Trophoblast cell (in vitro differentiated cells and primary cell): ENCODE results near the gene ZRANB1.

Experiments used
- DNase-seq, 2 donors: peaks; one replicate each; pipeline ENCODE4 v3.0.0-alpha.2; 2016
- H2AFZ ChIP-seq: 2 replicates; pipeline ENCODE4 v1.6.1; 2013; ENCODE audit warnings: low read length, moderate library complexity, mild to moderate bottlenecking; ENCODE audit not compliant: insufficient read depth, poor library complexity
- H2AK5ac ChIP-seq: 2 replicates; pipeline ENCODE4 v1.6.1; 2013; ENCODE audit warnings: mild to moderate bottlenecking, low read length
- H2BK120ac ChIP-seq: 2 replicates; pipeline ENCODE4 v1.6.1; 2013; ENCODE audit warnings: low read length, mild to moderate bottlenecking, moderate library complexity; ENCODE audit not compliant: insufficient read depth, poor library complexity
- H2BK12ac ChIP-seq: 2 replicates; pipeline ENCODE4 v1.6.1; 2013; ENCODE audit warnings: mild to moderate bottlenecking, low read length, moderate library complexity
- H2BK5ac ChIP-seq: 2 replicates; pipeline ENCODE4 v1.6.1; 2013; ENCODE audit warnings: low read length, low read depth, moderate library complexity, mild to moderate bottlenecking; ENCODE audit not compliant: poor library complexity
- H3K14ac ChIP-seq: 2 replicates; pipeline ENCODE4 v1.6.1; 2013; ENCODE audit warnings: mild to moderate bottlenecking, low read length
- H3K18ac ChIP-seq: 2 replicates; pipeline ENCODE4 v1.6.1; 2013; ENCODE audit warnings: mild to moderate bottlenecking, low read length
- H3K23ac ChIP-seq: 2 replicates; pipeline ENCODE4 v1.6.1; 2013; ENCODE audit warnings: low read length
- H3K27ac ChIP-seq: 2 replicates; pipeline ENCODE4 v1.5.1; 2013; ENCODE audit warnings: low read depth, mild to moderate bottlenecking, inconsistent platforms, low read length, moderate library complexity
- H3K27me3 ChIP-seq: 2 replicates; pipeline ENCODE4 v1.6.1; 2013; ENCODE audit warnings: inconsistent platforms, mild to moderate bottlenecking, low read length, moderate library complexity; ENCODE audit not compliant: insufficient read depth
- H3K36me3 ChIP-seq, 2 experiments: 1 replicate in 1 of 2; 2 replicates in 1 of 2; pipeline ENCODE4 v1.6.1; 2013; ENCODE audit warnings: low read length in 2 of 2, mild to moderate bottlenecking in 2 of 2, moderate library complexity in 1 of 2; ENCODE audit not compliant: insufficient read depth in 2 of 2, control insufficient read depth in 1 of 2
- H3K4ac ChIP-seq: 2 replicates; pipeline ENCODE4 v1.6.1; 2013; ENCODE audit warnings: low read depth, mild to moderate bottlenecking, low read length, moderate library complexity
- H3K4me1 ChIP-seq, 2 experiments: 1 replicate in 1 of 2; 2 replicates in 1 of 2; pipeline ENCODE4 v1.6.1; 2013; ENCODE audit warnings: low read length in 2 of 2, mild to moderate bottlenecking in 2 of 2, moderate library complexity in 1 of 2; ENCODE audit not compliant: insufficient read depth in 2 of 2, control insufficient read depth in 1 of 2
- H3K4me2 ChIP-seq: 2 replicates; pipeline ENCODE4 v1.6.1; 2013; ENCODE audit warnings: inconsistent platforms, mild to moderate bottlenecking, low read length, moderate library complexity
- H3K4me3 ChIP-seq: 2 replicates; pipeline ENCODE4 v1.5.1; 2013; ENCODE audit warnings: mild to moderate bottlenecking, low read depth, low read length, inconsistent platforms
- H3K79me1 ChIP-seq: one replicate; pipeline ENCODE4 v1.6.1; 2013; ENCODE audit warnings: low read length
- H3K79me2 ChIP-seq: 2 replicates; pipeline ENCODE4 v1.6.1; 2013; ENCODE audit warnings: low read length, mild to moderate bottlenecking; ENCODE audit not compliant: control insufficient read depth, insufficient read depth, poor library complexity
- H3K9ac ChIP-seq: 2 replicates; pipeline ENCODE4 v1.6.1; 2013; ENCODE audit warnings: mild to moderate bottlenecking, low read length
- H3K9me3 ChIP-seq: 2 replicates; pipeline ENCODE4 v1.6.1; 2013; ENCODE audit warnings: low read depth, mild to moderate bottlenecking, control low read depth, inconsistent platforms, low read length; ENCODE audit not compliant: insufficient read depth
- H4K12ac ChIP-seq: 2 replicates; pipeline ENCODE4 v1.6.1; 2013; ENCODE audit warnings: low read depth, mild to moderate bottlenecking, low read length, moderate library complexity
- H4K8ac ChIP-seq: 2 replicates; pipeline ENCODE4 v1.6.1; 2013; ENCODE audit warnings: low read depth, mild to moderate bottlenecking, low read length, moderate library complexity
- H4K91ac ChIP-seq: one replicate; pipeline ENCODE4 v1.6.1; 2013; ENCODE audit warnings: low read depth, mild to moderate bottlenecking, low read length, moderate library complexity
- WGBS: extraction: QIAGEN DNeasy Blood & Tissue Kit; methylation state at CpG from one replicate; pipeline ENCODE4 v1.1.7; 2013; ENCODE audit warnings: missing lambda C conversion rate; ENCODE audit not compliant: insufficient read length, insufficient coverage; ENCODE audit errors: extremely low coverage; 5-methylcytosine and 5-hydroxymethylcytosine counted together

The ZRANB1 gene

DNA sequence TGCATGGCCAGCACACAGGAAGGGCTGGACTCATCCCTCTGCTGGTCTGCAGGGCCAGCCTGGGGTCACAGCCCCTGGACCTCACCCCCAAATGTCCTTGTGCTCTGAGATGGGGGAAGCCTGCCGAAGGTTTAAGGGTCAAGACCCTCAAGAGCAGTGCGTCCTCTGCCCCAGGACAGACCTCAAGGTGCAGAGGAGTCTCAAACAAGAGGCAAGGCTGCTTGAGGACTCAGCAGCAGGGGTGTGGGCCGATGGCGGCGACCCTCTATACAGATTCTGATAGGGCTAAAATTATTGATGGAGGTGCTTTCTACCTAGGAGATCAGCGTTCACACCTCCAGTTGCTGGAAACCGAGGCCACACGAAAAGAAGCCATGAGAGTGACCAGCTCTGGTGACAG is 80.7 kb downstream of the ZRANB1 start:
- Histone ChIP-seq H3K9me3 (peaks cover 6% of the 10 kb centered on the region), H2BK5ac (no peak overlapping the region), H3K36me3 (peaks cover 48 to 49% of the 10 kb centered on the region in 2 experiments), H4K8ac (no peak overlapping the region), H3K27ac (no peak overlapping the region), H3K9ac (no peak overlapping the region), H3K79me2 (no peaks in the 10 kb centered on the region), H3K4me2 (no peak overlapping the region), H3K18ac (peak overlapping the region; percentile 15), H3K4ac (no peak overlapping the region), H3K79me1 (no peaks in the 10 kb centered on the region), H2BK120ac (no peak overlapping the region), H2BK12ac (no peak overlapping the region), H4K91ac (no peak overlapping the region), H4K12ac (no peak overlapping the region), H2AK5ac (no peak overlapping the region), H3K14ac (no peak overlapping the region), H3K4me3 (no peak overlapping the region), H3K4me1 (no peaks in the 10 kb centered on the region), H3K27me3 (no peaks in the 10 kb centered on the region), H2AFZ (no peak overlapping the region), H3K23ac (no peak overlapping the region)
- no peak for DNase-seq
- no CpG with 5 or more reads among the region's 8 CpGs for WGBS

DNA sequence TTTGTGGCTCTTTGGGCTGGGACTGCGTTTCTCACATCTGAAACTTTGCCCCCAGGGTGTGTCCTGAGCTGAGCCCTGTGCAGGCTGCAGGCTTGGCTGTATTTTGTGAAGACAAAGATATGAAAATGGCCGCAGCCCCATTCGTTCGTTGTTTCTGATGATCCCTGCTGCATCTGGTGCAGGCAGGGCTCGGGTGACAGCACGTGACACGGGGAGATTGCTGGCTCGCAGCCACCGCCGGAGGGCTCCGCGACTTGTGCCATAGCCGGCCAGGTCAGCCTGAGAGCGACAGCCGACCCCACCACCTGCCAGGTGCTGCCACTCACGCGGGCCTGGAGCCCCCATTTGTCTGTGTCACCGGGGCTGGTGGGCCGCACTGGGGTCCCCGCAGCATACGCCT is 81.3 kb downstream of the ZRANB1 start:
- Histone ChIP-seq H3K4me1 (no peaks in the 10 kb centered on the region), H3K4me3 (no peak overlapping the region), H4K91ac (no peak overlapping the region), H2BK5ac (no peak overlapping the region), H2BK120ac (no peak overlapping the region), H2AFZ (peak overlapping the region; percentile 34), H3K4me2 (no peak overlapping the region), H3K27me3 (no peaks in the 10 kb centered on the region), H3K79me2 (no peaks in the 10 kb centered on the region), H3K9ac (no peak overlapping the region), H3K14ac (no peak overlapping the region), H2BK12ac (no peak overlapping the region), H3K79me1 (no peaks in the 10 kb centered on the region), H3K36me3 (peaks cover 45% of the 10 kb centered on the region in 2 experiments), H4K12ac (no peak overlapping the region), H2AK5ac (no peak overlapping the region), H3K27ac (no peak overlapping the region), H4K8ac (no peak overlapping the region), H3K18ac (no peak overlapping the region), H3K9me3 (peaks cover 6% of the 10 kb centered on the region), H3K4ac (peak overlapping the region; percentile 14), H3K23ac (no peak overlapping the region)
- DNase-seq = peak; percentile 31 to 48
- no CpG with 5 or more reads among the region's 21 CpGs for WGBS

- H2AK5ac ChIP-seq = no peak overlapping the region
- no peak overlapping the region for H2BK120ac ChIP-seq
- peaks cover 45% of the 10 kb centered on the region in 2 experiments for H3K36me3 ChIP-seq
- H3K9ac ChIP-seq = no peak overlapping the region
- no peak overlapping the region for H3K18ac ChIP-seq
- H3K4me2 ChIP-seq = no peak overlapping the region
- no peak overlapping the region for H2BK12ac ChIP-seq
- H3K14ac ChIP-seq = no peak overlapping the region
- DNase-seq = no peak
- H3K4me1 ChIP-seq = no peaks in the 10 kb centered on the region
- no CpG with 5 or more reads among the region's 26 CpGs for WGBS
- no peak overlapping the region for H3K27ac ChIP-seq
- H3K79me2 ChIP-seq = no peaks in the 10 kb centered on the region
- H3K4ac ChIP-seq = no peak overlapping the region
- no peak overlapping the region for H3K4me3 ChIP-seq
- H3K27me3 ChIP-seq = no peaks in the 10 kb centered on the region
- H2AFZ ChIP-seq = no peak overlapping the region
- H3K79me1 ChIP-seq = no peaks in the 10 kb centered on the region
- no peak overlapping the region for H4K8ac ChIP-seq
- no peak overlapping the region for H3K23ac ChIP-seq
- no peak overlapping the region for H2BK5ac ChIP-seq
- H4K12ac ChIP-seq = no peak overlapping the region
- H4K91ac ChIP-seq = no peak overlapping the region
- peaks cover 6% of the 10 kb centered on the region for H3K9me3 ChIP-seq
Observed at GRCh38 chr10:125023862-125024496, 82.1 kb downstream of the ZRANB1 start.

DNA sequence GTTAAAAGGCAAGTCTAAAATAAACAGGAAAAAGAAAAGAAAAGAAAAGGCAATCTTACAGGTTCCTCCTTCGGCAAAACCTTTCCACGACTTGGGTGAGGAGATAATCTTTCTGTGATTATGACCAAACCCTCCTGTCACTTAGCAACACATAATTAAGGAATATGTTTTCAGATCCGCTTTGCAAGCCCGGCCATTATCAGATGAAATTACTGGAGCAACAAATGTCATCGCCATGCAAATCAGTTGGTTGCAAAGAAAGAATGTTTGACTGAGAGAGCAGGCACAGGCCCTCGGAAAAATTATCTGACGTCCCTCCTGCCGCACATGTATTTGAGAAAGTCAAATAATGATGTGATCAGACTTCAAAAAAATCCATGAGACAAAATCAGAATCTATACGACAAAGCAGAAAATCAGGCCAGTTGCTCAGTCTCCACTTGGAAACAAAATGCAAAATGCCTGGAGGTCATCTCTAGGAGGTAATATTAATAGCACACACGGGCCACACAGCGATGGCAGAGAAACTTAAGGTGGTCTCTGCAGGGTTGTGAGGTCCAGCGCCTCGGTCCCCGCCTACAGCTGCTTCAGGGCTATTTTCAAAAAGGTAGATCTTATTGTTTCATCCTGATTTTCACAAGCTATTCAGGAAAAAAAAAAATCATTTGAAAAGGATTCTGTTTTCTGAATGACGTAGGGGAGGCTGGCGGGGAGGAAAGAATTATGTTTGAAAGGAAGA is 82.7 kb downstream of the ZRANB1 start:
- no peak overlapping the region for H3K18ac ChIP-seq
- H3K36me3 ChIP-seq = peaks cover 45% of the 10 kb centered on the region in 2 experiments
- H3K4me1 ChIP-seq = no peaks in the 10 kb centered on the region
- no peak overlapping the region for H4K12ac ChIP-seq
- H2BK12ac ChIP-seq = no peak overlapping the region
- no peak overlapping the region for H2AK5ac ChIP-seq
- no peak overlapping the region for H3K23ac ChIP-seq
- H3K4me3 ChIP-seq = no peak overlapping the region
- no peak overlapping the region for H3K27ac ChIP-seq
- no peak overlapping the region for H4K91ac ChIP-seq
- no peaks in the 10 kb centered on the region for H3K27me3 ChIP-seq
- DNase-seq = peak; percentile 29 to 73
- H3K9ac ChIP-seq = no peak overlapping the region
- H2BK5ac ChIP-seq = no peak overlapping the region
- 100% methylated on average over 2 of the region's 16 CpGs for WGBS
- H3K14ac ChIP-seq = no peak overlapping the region
- H4K8ac ChIP-seq = no peak overlapping the region
- no peaks in the 10 kb centered on the region for H3K79me1 ChIP-seq
- H2BK120ac ChIP-seq = no peak overlapping the region
- H3K9me3 ChIP-seq = peaks cover 6% of the 10 kb centered on the region
- no peak overlapping the region for H2AFZ ChIP-seq
- no peak overlapping the region for H3K4me2 ChIP-seq
- no peaks in the 10 kb centered on the region for H3K79me2 ChIP-seq
- no peak overlapping the region for H3K4ac ChIP-seq
